ENCODE measurements around the gene SLC29A1.

- TF ChIP-seq CTCF (conservative IDR thresholded peaks at IDR 0.05; ENCODE audit: low read depth, low read length) (no peak), EZH2 (IDR thresholded peaks at IDR 0.05; ENCODE audit: borderline replicate concordance, low read depth, low read length, poor library complexity, severe bottlenecking) (no peak)
Observed at GRCh38 chr6:44273617-44274016, 50.2 kb downstream of the SLC29A1 start.

Data from A673 (cell line).